Upper lobe of left lung (tissue), 4 donors: ENCODE results near the gene FAM89A.

Source experiments
- CTCF ChIP-seq, 6 experiments: fragments of 450-650 bp in 4 of 6; fragments of 200-600 bp in 2 of 6; sonication (generic) in 2 of 6; IDR thresholded peaks; one replicate each; pipeline ENCODE4 v1.5.1; 2016 to 2019; ENCODE audit warnings: antibody characterized with exemption in 6 of 6
- EP300 ChIP-seq, 4 donors: sonication (generic); formaldehyde crosslinking; IDR thresholded peaks; one replicate each; pipeline ENCODE4 v1.5.1; 2017; ENCODE audit warnings: antibody characterized with exemption in 4 of 4, control low read depth in 2 of 4
- POLR2A ChIP-seq, 4 donors: fragments of 450-650 bp; IDR thresholded peaks; one replicate each; pipeline ENCODE4 v1.5.1; 2016 to 2017; ENCODE audit warnings: antibody characterized with exemption in 4 of 4, mild to moderate bottlenecking in 2 of 4

- TF ChIP-seq EP300 (IDR thresholded peaks at IDR 0.05) (no peak), CTCF (IDR thresholded peaks at IDR 0.05) (no peak), POLR2A (IDR thresholded peaks at IDR 0.05) (no peak)
Measured at GRCh38 chr1:230987448-230987847, 52.6 kb downstream of the FAM89A start.
